OCI-LY1 (cell line): ENCODE measurements around the gene MTX1.

Experiments used
- EZH2 ChIP-seq: fragments of 200-600 bp; sonication (generic), shearing (Covaris generic); IDR thresholded peaks from 2 replicates; pipeline ENCODE4 v1.8.0; 2017; ENCODE audit warnings: borderline replicate concordance, mixed run types, mild to moderate bottlenecking, antibody characterized with exemption, low read length, moderate library complexity, mixed read lengths
- TF ChIP-seq, protein P1 (sequence below): fragments of 200-600 bp; sonication (generic), shearing (Covaris generic); IDR thresholded peaks from 2 replicates; pipeline ENCODE4 v1.5.1; 2017; ENCODE audit warnings: mild to moderate bottlenecking, antibody characterized with exemption, low read length, moderate library complexity, mixed read lengths

DNA sequence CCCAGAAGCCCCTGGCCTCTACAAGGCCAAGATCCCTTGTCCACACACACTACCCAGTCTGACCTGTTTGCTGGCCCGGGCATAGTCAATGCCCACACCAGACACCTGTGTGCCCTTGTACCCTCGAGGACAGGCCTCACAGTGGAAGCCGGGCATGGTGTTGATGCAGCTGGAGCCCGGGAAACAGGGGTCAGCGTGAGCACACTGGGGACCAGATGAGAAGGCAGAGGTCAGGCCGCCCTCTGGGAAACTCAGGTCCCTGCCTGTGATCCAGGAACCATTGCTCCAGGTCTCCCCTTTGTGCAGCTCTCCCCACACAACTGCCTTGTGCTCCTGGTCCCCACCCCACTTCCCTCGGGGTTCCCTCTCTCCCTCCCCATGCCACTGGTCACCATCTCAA, 6.3 kb upstream of the MTX1 start:
- no peak for TF ChIP-seq EZH2
- TF ChIP-seq, protein P1, sequence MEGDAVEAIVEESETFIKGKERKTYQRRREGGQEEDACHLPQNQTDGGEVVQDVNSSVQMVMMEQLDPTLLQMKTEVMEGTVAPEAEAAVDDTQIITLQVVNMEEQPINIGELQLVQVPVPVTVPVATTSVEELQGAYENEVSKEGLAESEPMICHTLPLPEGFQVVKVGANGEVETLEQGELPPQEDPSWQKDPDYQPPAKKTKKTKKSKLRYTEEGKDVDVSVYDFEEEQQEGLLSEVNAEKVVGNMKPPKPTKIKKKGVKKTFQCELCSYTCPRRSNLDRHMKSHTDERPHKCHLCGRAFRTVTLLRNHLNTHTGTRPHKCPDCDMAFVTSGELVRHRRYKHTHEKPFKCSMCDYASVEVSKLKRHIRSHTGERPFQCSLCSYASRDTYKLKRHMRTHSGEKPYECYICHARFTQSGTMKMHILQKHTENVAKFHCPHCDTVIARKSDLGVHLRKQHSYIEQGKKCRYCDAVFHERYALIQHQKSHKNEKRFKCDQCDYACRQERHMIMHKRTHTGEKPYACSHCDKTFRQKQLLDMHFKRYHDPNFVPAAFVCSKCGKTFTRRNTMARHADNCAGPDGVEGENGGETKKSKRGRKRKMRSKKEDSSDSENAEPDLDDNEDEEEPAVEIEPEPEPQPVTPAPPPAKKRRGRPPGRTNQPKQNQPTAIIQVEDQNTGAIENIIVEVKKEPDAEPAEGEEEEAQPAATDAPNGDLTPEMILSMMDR = no peak
